RCC 7860 (cell line): ENCODE measurements around the gene CFAP100.
A peak's percentile ranks its signal among the peaks of the same experiment; 100 is the strongest.

ENCODE experiments used
- DNase-seq: peaks from one replicate; pipeline ENCODE4 v3.0.0-alpha.2; 2015; ENCODE audit warnings: low spot score
- FAIRE-seq: peaks from 2 replicates; lab custom pipeline; 2012; peaks lifted over from hg19 to GRCh38; lab: Jason Lieb, UNC

CFAP100 gene

DNA sequence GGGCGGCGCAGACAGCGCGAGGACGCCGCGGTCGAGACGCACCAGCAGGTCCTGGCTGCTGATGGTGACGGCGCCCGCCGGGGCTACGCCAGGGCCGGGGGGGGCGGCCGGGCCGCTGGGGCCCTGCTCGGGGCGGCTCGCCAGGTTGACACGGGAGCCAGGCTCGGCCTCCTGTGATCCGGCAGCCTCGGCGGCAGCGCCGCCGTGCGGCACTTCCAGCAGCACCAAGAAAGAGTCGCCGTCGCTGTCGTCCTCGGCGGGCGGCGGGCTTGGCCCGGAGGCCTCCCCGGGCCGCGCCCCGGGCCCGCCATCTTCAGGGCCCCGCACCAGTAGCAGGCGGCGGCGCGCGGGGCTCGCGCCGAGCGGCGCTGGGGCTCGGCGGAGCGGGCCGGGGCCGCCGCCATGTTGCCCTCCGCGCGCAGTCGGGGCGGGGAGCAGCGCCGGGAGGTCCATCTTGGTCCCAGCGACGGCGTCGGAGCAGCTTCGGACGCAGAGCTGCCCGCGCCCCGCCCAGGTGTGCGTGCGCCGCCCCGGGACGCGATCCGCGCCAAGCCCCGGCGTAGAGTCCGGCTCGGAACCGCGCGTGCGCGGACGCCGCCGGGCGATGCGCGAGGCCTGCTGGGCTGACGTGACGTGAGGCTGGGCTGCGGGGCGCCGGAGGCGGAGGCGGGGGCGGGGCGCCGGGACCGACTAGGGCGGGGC is 80.9 kb downstream of the CFAP100 start, which contains the start of gene ZXDC:
Gene ZXDC (minus strand): TSS at position 479 of the 702 bp plus-strand sequence. CDS start 26 bp downstream, at position 453.
- DNase-seq (peak; percentile 86), FAIRE-seq (no peak)

DNA sequence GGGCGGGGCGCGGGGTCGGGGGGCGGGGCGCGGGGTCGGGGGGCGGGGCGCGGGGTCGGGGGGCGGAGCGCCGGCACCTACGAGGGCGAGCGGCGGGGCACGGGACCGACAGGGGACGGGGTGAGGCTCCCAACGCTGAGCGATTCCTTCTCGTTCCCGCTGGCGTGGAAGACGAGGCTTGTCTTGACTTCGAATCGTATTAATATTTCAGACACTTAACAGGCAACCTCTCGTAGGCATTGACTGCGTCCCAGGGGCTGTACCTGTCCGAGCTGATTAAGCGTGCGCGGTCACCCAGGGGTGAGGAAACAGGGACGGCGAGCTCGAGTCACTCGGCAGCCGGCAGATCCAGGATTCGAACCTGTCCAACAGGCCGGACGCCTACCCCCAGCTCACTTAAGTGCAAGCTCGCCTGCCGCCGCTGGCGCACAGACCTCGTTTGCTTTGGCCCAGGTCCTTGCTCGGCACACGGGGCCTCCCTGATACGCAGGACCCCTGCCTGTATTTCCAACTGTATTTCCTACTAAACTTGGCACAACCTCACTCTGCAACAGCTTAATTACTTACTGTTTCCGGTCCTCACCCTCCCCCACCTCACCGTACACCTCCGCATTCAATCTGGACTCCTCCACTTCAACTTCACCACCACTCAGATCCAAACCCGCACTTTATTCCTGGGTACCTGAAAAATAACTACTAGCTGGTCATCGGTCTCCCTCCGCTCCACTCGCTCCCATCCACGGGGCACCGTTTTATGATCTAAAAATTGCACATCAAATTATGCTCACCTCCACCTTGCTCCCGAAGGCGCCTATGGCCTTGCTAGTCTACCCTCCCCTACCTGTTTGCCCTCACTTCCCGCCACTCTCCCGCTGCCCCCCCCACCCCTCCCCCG is 81.7 kb downstream of the CFAP100 start:
- peak; percentile 6 for DNase-seq
- no peak for FAIRE-seq

DNA sequence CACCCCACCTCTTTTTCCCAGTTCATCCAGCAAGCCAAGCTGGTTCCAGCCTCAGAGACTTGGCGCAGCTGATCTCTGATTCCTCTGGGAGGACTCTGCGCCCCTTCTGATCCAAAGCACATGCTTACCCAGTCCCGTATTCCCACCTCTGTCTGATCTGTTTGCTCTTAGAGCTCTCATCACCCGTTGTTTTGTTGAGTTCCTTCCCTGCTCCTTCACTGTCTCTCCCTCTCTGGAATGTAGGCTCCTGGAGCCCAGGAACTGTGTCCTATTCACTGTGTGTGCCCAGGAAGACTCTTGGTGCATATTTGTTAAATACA is 82.3 kb downstream of the CFAP100 start:
- DNase-seq: no peak
- no peak for FAIRE-seq

DNA sequence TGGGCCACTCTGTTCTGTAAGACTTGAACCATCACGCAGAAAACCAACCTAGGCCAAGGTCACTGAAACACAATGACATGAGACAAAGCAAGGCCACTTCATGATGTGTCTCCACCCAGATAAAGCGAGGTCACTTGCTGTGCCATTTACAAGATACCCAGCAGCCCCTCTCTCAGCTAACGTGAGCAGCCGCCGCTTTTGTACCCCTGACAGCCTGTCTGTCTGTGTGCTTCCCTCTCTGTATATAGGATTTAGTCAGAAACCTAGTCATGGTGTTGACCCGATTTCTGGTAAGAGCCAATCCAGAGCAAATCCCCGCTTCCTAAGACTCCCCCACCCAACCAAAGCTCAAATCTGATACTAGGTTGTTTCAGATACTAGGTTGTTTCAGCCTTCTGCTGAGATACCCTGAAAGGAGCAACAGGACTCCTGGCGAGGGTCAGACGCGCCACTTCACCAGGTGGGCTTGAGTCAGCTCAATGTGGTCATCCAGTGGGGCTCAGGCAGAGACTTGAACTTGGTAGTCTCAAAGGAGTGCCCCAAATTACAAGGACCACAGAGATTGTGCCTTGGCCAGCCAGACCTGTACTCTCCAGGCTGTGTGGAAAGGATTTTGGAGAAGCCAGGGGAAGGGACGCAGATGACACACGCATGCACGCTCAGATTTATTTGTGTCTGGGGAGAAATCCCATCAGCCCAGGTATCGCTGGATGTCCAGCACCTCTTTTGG is 84.0 kb downstream of the CFAP100 start:
- DNase-seq (no peak), FAIRE-seq (no peak)

DNA sequence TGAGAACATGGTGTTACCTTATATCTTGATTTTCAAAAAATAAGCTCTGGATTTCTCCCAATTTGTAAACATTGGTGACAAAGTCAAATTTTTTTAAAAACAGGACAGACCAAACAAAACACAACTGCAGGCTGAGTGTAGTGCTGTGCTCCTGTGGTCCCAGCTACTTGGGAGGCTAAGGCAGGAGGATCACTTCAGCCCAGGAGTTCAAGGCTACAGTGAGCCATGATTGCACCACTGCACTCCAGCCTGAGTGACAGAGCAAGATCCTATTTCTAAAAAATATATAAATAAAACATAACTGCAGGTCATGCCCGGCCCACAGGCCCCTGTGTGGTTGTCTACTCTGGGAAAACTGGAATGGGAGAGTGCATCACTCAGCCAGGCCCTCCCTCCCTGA is 84.9 kb downstream of the CFAP100 start:
- DNase-seq (no peak), FAIRE-seq (no peak)

DNA sequence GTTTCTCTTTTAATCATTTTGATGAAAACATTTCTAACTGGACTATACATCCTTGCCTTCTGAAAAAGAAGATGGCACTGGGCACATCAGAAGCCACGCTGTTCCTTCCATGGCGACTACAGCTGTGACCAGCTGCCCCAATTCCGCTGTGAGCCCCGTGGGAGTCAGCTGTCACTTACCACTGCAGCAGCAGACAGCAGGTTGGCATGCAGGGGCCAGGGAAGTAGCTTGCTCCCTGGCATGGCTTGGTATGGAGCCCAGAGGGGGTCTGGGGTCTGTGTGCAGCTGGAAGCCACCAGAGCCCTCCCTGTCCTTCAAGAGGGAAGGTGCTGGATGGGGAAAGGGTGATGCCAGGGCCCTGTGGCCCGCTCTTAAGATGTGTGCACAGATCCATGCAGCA is 85.5 kb downstream of the CFAP100 start:
- FAIRE-seq (no peak), DNase-seq (no peak)

DNA sequence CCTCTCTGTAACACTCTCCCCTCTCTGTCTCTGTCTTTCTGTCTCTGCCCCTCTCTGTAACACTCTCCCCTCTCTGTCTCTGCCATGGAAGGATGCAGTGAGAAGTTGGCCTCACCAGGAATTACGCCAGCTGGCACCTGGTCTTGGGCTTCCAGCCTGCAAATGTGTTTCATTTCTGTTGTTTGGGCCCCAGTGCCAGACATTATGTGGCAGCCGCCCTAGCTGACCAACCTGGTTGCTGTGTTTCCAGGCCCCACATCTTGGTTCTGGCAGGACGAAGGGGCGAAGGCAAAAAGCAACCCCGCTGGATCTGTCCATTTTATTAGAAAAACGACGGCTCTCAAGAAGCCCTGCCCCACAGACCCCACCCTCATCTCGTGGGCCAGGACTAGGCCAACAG is 86.2 kb downstream of the CFAP100 start:
- no peak for DNase-seq
- FAIRE-seq: no peak

DNA sequence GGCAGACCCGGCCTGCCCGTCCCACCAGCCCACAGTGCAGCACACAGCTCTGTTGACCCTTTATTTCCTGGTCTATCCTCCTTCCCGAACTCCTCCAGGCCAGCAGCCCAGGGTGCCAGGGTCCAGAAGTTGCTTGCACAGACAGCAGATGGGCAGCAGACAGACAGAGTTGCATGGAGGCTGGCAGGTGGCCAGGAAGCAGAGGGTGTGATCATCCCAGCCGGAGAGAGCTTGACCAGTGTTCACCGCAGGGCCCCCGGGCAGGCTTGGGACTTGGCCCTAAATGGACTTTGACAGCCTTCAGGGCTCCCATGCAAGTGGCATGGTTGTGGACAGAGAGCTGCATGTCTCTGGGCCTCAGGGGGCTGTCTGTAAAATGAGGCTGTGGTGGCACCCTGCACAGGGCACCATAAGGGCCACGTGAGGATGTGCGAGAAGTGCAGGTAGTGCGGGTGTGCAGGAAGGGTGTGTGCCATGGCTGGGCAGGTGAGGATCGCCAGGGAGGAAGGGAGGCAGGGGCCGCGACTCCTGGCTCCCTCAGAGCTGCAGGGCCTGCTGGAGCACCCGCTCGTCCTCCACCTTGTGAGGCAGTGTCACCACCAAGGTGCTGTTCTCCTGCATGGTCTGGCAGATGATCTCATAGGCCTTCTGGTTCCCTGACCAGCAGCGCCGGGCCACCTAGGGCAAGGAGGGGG is 87.2 kb downstream of the CFAP100 start:
- FAIRE-seq: no peak
- no peak for DNase-seq

DNA sequence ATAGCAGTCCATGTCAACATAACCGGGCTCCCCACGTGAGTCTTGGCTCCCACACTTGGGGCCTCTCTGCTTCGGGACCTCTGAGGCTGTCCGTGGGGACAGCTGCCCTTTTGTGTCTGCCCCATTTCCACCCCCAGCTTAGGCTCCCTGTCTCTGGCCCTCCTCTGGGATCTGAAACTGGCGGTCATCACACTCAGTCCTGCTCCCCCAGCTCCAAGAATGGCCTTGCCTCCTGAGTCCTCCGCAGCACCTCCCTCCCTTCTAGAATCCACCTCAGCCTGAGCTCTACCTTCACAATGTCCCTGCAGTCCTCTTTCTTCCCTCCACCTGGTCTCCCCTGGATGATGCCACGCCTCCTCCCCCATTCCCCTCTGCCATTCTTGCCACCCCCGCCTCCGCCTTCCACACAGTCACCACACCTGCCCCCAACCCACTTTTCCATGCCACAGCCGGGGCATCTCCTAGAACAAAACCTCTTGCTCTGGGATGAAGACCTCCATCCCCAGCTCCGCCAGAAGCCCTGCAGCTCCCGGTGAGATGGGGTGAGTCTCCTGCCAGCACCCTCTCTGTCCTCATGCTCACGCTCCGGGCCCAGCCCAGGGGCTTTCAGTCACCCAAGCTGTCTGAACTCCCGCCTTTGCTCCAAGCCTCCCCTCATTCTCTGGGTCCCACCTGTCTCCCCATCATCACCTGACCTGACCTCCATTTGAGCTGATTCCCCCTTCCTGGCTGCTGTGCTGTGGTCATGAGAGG is 88.0 kb downstream of the CFAP100 start:
- DNase-seq (no peak), FAIRE-seq (no peak)

DNA sequence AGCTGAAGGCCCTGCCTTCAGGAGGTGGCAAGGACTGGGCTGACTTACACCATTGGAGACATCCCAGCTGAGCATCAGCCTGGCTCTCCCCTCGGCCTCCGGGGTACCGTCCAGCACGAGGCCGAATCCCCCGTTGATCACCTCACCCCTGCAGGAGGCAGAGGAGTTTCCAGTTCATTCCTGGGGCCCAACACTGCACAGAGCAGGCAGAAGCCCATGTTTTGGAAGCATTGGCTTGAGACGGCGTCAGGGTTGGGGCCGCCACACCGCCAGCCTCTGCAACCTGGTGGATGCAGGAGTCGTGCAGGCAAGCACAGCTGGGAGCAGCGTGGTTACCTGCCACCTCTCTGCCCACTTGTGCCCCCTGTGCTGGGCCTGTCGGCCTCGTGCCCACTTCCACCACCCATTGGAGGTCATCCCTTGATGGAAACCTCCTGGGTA is 88.6 kb downstream of the CFAP100 start:
- no peak for DNase-seq
- no peak for FAIRE-seq

DNA sequence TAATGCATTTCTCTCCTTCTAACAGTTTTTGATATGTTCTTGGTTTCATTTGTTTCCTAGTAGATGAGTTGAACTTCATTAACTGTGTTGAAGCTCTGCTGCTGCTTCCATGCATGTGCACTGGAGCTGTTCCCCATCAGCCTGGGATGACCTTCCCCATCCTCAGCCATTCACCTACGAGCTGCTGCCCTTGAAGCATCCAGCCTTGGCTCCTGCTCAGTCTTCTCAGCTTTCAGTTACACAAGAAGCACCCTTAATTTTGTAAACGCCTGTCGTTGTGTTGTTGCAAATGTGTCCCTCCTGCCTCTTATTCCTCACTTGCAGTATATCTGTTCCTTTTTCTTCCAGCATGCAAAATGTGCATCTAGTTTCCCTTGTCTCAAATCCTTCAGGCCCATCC is 89.4 kb downstream of the CFAP100 start:
- DNase-seq (no peak), FAIRE-seq (no peak)

DNA sequence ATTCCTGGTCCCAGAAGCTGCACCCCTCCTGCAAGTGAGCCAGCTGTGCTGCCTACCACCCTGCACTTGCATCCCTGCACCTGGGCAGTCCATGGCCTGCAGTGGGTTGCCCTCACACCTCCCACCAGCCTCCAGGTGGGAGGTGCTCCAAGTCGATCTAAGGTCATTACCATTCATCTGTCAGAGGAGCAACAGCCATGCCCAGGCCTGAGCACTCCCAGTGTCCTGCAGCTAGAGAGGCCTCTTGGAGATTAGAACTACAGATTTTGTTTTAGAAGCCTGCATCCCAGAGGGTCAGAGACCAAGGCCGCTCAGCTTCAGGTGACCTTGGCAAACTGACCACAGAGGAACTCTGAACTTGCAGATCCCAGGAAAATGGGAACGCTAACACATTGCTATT is 90.0 kb downstream of the CFAP100 start:
- FAIRE-seq (no peak), DNase-seq (no peak)

DNA sequence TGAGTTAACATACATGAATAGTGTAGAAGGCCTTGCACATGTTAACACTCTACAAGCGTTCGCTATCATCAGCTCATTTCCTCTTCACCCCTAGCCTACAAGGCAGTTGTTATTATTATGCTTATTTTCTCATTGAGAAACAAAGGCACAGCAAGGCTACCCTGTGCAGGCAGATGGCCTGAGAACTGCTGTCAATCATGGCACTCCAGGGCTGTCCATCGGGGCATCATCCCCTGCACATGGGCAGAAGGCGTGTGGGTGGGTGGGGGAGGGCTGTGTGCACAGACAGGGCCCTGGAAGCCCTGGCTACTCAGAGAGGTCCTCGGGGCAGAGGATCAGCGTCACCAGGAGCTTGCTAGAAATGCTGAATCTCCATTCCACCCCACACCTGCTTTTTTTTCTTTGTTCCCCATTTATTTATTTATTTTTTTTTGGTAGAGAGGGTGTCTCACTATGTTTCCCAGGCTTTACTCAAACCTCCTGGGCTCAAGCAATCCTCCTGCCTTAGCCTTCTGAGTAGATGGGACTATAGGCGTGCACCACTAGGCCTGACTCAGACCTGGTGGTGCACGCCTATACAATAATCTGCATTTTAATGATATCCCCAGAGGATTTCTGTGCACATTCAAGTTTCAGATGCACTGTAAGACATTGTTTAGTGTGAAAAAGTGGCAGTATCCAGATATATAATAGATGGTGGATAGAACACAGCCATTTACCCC is 90.6 kb downstream of the CFAP100 start:
- no peak for FAIRE-seq
- DNase-seq: no peak

DNA sequence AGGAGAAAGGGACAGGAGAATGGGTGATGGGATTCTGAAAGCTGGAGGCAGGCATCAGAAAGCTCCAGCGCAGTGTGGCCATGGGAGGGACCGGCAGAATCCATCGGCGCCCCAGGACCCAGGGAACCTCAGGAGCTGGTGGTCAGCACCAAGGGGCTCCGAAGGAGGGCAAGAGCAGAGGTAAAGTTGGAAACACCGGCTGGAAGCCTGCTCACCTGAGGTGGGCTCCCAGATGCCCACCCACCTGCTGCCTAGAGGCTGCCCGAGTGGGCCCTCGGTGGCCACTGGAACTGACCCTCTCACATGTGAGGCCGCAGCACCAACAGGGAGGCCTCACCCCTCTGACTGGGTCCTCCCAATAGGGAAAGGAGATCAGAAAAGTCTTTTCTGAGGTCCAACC is 91.2 kb downstream of the CFAP100 start:
- DNase-seq (no peak), FAIRE-seq (no peak)
